ENCODE data around the gene LCP1.
A peak's percentile ranks its signal among the peaks of the same experiment; 100 is the strongest.
"Not testable (repeated sequence)": the region's sequence is repeated elsewhere in the genome, so short reads cannot be mapped to it uniquely, and the experiment has no call there.

LCP1 gene

GRCh38 chr13:46166224-46166584 is 15.8 kb downstream of the LCP1 start:
- no peak for DNase-seq (ENCODE audit: extremely low read depth, low read depth)
- no peak for TF ChIP-seq CTCF (IDR thresholded peaks at IDR 0.05; ENCODE audit: low read depth, low read length)

GRCh38 chr13:46165485-46166223 is 16.3 kb downstream of the LCP1 start:
- no peak for TF ChIP-seq CTCF (IDR thresholded peaks at IDR 0.05; ENCODE audit: low read depth, low read length)
- DNase-seq (ENCODE audit: extremely low read depth, low read depth): no peak

GRCh38 chr13:46164661-46165060 is 17.3 kb downstream of the LCP1 start:
- no peak for DNase-seq (ENCODE audit: extremely low read depth, low read depth)
- no peak for TF ChIP-seq CTCF (IDR thresholded peaks at IDR 0.05; ENCODE audit: low read depth, low read length)

- DNase-seq (ENCODE audit: extremely low read depth, low read depth): not testable (repeated sequence)
Observed at GRCh38 chr13:46162741-46163140, 19.2 kb downstream of the LCP1 start.

- peak; percentile 18 for DNase-seq (ENCODE audit: extremely low read depth, low read depth)
- peak; percentile 78 for TF ChIP-seq CTCF (IDR thresholded peaks at IDR 0.05; ENCODE audit: low read depth, low read length)
Observed at GRCh38 chr13:46160471-46161066, 21.4 kb downstream of the LCP1 start.

GRCh38 chr13:46160065-46160464 is 21.9 kb downstream of the LCP1 start:
- no peak for TF ChIP-seq CTCF (IDR thresholded peaks at IDR 0.05; ENCODE audit: low read depth, low read length)

GRCh38 chr13:46158983-46159382 is 23.0 kb downstream of the LCP1 start:
- no peak for TF ChIP-seq CTCF (IDR thresholded peaks at IDR 0.05; ENCODE audit: low read depth, low read length)
- DNase-seq (ENCODE audit: extremely low read depth, low read depth): no peak

More at GRCh38 chr13:46160065-46160464, 21.9 kb downstream of the LCP1 start:
- DNase-seq (ENCODE audit: extremely low read depth, low read depth): no peak

- no peak for TF ChIP-seq CTCF (IDR thresholded peaks at IDR 0.05; ENCODE audit: low read depth, low read length)
- DNase-seq (ENCODE audit: extremely low read depth, low read depth): no peak
Observed at GRCh38 chr13:46158222-46158621, 23.8 kb downstream of the LCP1 start.

Measured in AG09319 (cell line).